ENCODE results near the gene POLDIP2. TPM values are rescaled to one million over a fixed set of nuclear protein-coding genes. Genes with fewer than 3 reads are reported as not detected.

Gene POLDIP2
- 22.9 and 66.6 TPM in 2 replicates for total RNA-seq (ENCODE audit: low replicate concordance)

GRCh38 chr17:28357061-28357900 is at the start of gene POLDIP2:
TSS of gene POLDIP2 (minus strand) at chr17:28357527. CDS start at chr17:28357448, 79 bp downstream.
- no peak for TF ChIP-seq CTCF (IDR thresholded peaks at IDR 0.05; ENCODE audit: insufficient read depth, low read length)
- H3K4me3 ChIP-seq (ENCODE audit: low read depth, low read length) = peak within 1 kb of the TSS; percentile 96
- peak; percentile 92 for DNase-seq (ENCODE audit: low read depth)

- no peak for DNase-seq (ENCODE audit: low read depth)
- peak overlapping the region; percentile 79 for H3K4me3 ChIP-seq (ENCODE audit: low read depth, low read length)
Observed at GRCh38 chr17:28406473-28406814, 49.1 kb upstream of the POLDIP2 start.

GRCh38 chr17:28405632-28406472 is 48.5 kb upstream of the POLDIP2 start, which contains the start of gene SLC46A1:
TSS of gene SLC46A1 (minus strand) at chr17:28406212. CDS start at chr17:28406114, 98 bp downstream.
- H3K4me3 ChIP-seq (ENCODE audit: low read depth, low read length) = peak within 1 kb of the TSS; percentile 79
- DNase-seq (ENCODE audit: low read depth) = peak; percentile 34
- no peak for TF ChIP-seq CTCF (IDR thresholded peaks at IDR 0.05; ENCODE audit: insufficient read depth, low read length)

More at GRCh38 chr17:28406473-28406814, 49.1 kb upstream of the POLDIP2 start:
- no peak for TF ChIP-seq CTCF (IDR thresholded peaks at IDR 0.05; ENCODE audit: insufficient read depth, low read length)

- no peak for DNase-seq (ENCODE audit: low read depth)
- H3K4me3 ChIP-seq (ENCODE audit: low read depth, low read length) = peak overlapping the region; percentile 79
- TF ChIP-seq CTCF (IDR thresholded peaks at IDR 0.05; ENCODE audit: insufficient read depth, low read length) = peak; percentile 16
Observed at GRCh38 chr17:28404812-28405570, 47.7 kb upstream of the POLDIP2 start.

GRCh38 chr17:28404461-28404811 is 47.1 kb upstream of the POLDIP2 start:
- no peak overlapping the region for H3K4me3 ChIP-seq (ENCODE audit: low read depth, low read length)
- no peak for DNase-seq (ENCODE audit: low read depth)
- TF ChIP-seq CTCF (IDR thresholded peaks at IDR 0.05; ENCODE audit: insufficient read depth, low read length) = no peak

- TF ChIP-seq CTCF (IDR thresholded peaks at IDR 0.05; ENCODE audit: insufficient read depth, low read length) = no peak
- no peak for DNase-seq (ENCODE audit: low read depth)
- H3K4me3 ChIP-seq (ENCODE audit: low read depth, low read length) = no peak overlapping the region
Observed at GRCh38 chr17:28404007-28404406, 46.7 kb upstream of the POLDIP2 start.
